HL-60 (cell line): ENCODE results near the gene CACNA2D1.

Experiments
- CTCF ChIP-seq: IDR thresholded peaks from one replicate; pipeline ENCODE4 v1.5.1; 2011; ENCODE audit warnings: low read length, control low read depth, inconsistent platforms; ENCODE audit not compliant: insufficient read depth
- GABPA ChIP-seq: IDR thresholded peaks from 2 replicates; pipeline ENCODE4 v1.6.1; 2012; ENCODE audit warnings: low read depth
- POLR2AphosphoS5 ChIP-seq: IDR thresholded peaks from 2 replicates; pipeline ENCODE4 v1.6.1; 2012; ENCODE audit warnings: low read depth
- SPI1 ChIP-seq: IDR thresholded peaks from 2 replicates; pipeline ENCODE4 v1.6.1; 2012; ENCODE audit warnings: low read depth, mild to moderate bottlenecking, borderline replicate concordance
- TF ChIP-seq, protein P1 (sequence below): IDR thresholded peaks from 2 replicates; pipeline ENCODE4 v1.6.1; 2012; ENCODE audit warnings: low read depth; ENCODE audit not compliant: insufficient replicate concordance

GRCh38 chr7:82268632-82269031, 174.9 kb downstream of the CACNA2D1 start:
- no peak for TF ChIP-seq CTCF
- TF ChIP-seq, protein P1, sequence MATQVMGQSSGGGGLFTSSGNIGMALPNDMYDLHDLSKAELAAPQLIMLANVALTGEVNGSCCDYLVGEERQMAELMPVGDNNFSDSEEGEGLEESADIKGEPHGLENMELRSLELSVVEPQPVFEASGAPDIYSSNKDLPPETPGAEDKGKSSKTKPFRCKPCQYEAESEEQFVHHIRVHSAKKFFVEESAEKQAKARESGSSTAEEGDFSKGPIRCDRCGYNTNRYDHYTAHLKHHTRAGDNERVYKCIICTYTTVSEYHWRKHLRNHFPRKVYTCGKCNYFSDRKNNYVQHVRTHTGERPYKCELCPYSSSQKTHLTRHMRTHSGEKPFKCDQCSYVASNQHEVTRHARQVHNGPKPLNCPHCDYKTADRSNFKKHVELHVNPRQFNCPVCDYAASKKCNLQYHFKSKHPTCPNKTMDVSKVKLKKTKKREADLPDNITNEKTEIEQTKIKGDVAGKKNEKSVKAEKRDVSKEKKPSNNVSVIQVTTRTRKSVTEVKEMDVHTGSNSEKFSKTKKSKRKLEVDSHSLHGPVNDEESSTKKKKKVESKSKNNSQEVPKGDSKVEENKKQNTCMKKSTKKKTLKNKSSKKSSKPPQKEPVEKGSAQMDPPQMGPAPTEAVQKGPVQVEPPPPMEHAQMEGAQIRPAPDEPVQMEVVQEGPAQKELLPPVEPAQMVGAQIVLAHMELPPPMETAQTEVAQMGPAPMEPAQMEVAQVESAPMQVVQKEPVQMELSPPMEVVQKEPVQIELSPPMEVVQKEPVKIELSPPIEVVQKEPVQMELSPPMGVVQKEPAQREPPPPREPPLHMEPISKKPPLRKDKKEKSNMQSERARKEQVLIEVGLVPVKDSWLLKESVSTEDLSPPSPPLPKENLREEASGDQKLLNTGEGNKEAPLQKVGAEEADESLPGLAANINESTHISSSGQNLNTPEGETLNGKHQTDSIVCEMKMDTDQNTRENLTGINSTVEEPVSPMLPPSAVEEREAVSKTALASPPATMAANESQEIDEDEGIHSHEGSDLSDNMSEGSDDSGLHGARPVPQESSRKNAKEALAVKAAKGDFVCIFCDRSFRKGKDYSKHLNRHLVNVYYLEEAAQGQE = no peak
- no peak for TF ChIP-seq SPI1
- no peak for TF ChIP-seq POLR2AphosphoS5
- TF ChIP-seq GABPA = no peak
